ENCODE measurements around the gene FGF14. TPM values are rescaled to one million over a fixed set of nuclear protein-coding genes. Genes with fewer than 3 reads are reported as not detected.

FGF14 gene
- total and polyA plus RNA-seq, 2 of the 4 experiments (the other 2 are of a cell fraction) = under 0.01 TPM; not detected in 1

DNA sequence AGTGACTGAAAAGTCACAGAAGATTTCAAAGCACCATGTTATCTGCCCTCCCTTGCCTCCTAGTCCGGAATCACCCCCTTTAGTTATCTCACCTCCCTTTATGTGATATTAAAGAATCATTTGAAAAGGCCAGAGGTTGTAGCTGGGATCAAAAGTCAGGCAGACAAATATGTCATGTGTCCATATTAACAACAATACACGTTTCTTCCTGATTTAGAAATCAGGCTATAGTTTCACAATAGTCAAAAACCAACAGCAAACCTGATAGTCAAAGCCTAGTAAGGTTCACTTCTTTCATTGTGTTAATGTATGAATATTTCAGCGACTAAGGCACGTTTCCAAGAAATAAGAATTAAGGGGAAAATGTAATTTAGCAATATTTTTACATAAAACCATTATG lies 622.7 kb downstream of the FGF14 start:
- H3K79me1 ChIP-seq (ENCODE audit: low read depth in 1 of 2, low read length in 2 of 2) = no peaks in the 10 kb centered on the region
- ChIA-PET CTCF (no interaction called here), POLR2A (ENCODE audit: unreplicated experiment) (no interaction called here)
- dilution Hi-C loops (cut with HindIII; ENCODE audit: low sequenced_read_pairs, unreplicated experiment) = no loop called here
- BruUV-seq (replicated peaks) = no TSS peak
- no peak overlapping the region for H3K18ac ChIP-seq (ENCODE audit: low read depth, low read length)
- no peak overlapping the region for H2BK5ac ChIP-seq (ENCODE audit: low read depth, low read length, poor library complexity, severe bottlenecking)
- no peaks in the 10 kb centered on the region for H3K36me3 ChIP-seq (ENCODE audit: control insufficient read depth, insufficient read depth, low read length)
- no peaks in the 10 kb centered on the region for H3K9me3 ChIP-seq (ENCODE audit: control insufficient read depth, insufficient read depth, low read length)
- no peaks in the 10 kb centered on the region for H3K4me1 ChIP-seq (ENCODE audit: control insufficient read depth, insufficient read depth, low read length)
- no peak overlapping the region for H2AK9ac ChIP-seq (replicated peaks; ENCODE audit: low read depth, low read length, poor library complexity)
- H3K14ac ChIP-seq (replicated peaks; ENCODE audit: low read depth, low read length) = no peak overlapping the region
- H2AFZ ChIP-seq (replicated peaks; ENCODE audit: low read length, poor library complexity) = no peak overlapping the region
- H4K20me1 ChIP-seq (ENCODE audit: insufficient read depth, low read length) = no peaks in the 10 kb centered on the region
- DNase-seq (no peak), ATAC-seq (ENCODE audit: low read depth) (no peak)
- H3K9me1 ChIP-seq (ENCODE audit: insufficient read depth, low read length) = no peaks in the 10 kb centered on the region
- H3K9ac ChIP-seq (ENCODE audit: low read depth, low read length) = no peak overlapping the region
- no CpG with 5 or more reads among the region's 4 CpGs for WGBS, 2 experiments (ENCODE audit: extremely low coverage in 2 of 2, insufficient read length in 1 of 2)
- H3K23ac ChIP-seq (ENCODE audit: low read depth, low read length) = no peak overlapping the region
- intact Hi-C loops (cut with micrococcal nuclease) = no loop called here
- H4K91ac ChIP-seq (ENCODE audit: insufficient read depth, low read depth, low read length) = no peak overlapping the region
- H4K5ac ChIP-seq (ENCODE audit: low read depth, low read length) = no peak overlapping the region
- H3K4me2 ChIP-seq (ENCODE audit: low read depth, low read length) = no peak overlapping the region
- no peak overlapping the region for H3K27ac ChIP-seq (ENCODE audit: insufficient read depth, low read length)
- no peak overlapping the region for H4K8ac ChIP-seq (ENCODE audit: low read depth in 2 of 2, low read length in 2 of 2)
- TF ChIP-seq RCOR1 (IDR thresholded peaks at IDR 0.05; ENCODE audit: insufficient replicate concordance, low read length) (no peak), RAD21 (IDR thresholded peaks at IDR 0.05; ENCODE audit: low read length) (no peak), NFE2L2 (IDR thresholded peaks at IDR 0.05; ENCODE audit: low read depth, low read length) (no peak), FOS (IDR thresholded peaks at IDR 0.05; ENCODE audit: low read depth, low read length) (no peak), MAZ (IDR thresholded peaks at IDR 0.05; ENCODE audit: borderline replicate concordance, low read depth, low read length) (no peak), RFX5 (IDR thresholded peaks at IDR 0.05; ENCODE audit: low read depth, low read length) (no peak), MXI1 (IDR thresholded peaks at IDR 0.05; ENCODE audit: borderline replicate concordance, low read depth, low read length) (no peak), CTCF (conservative IDR thresholded peaks at IDR 0.05; ENCODE audit: low read depth, low read length) (no peak), SMC3 (IDR thresholded peaks at IDR 0.05; ENCODE audit: low read depth, low read length) (no peak), BHLHE40 (IDR thresholded peaks at IDR 0.05; ENCODE audit: low read depth, low read length) (no peak), CHD1 (IDR thresholded peaks at IDR 0.05; ENCODE audit: low read depth, low read length) (no peak), USF2 (IDR thresholded peaks at IDR 0.05; ENCODE audit: low read depth, low read length) (no peak), POLR2A (IDR thresholded peaks at IDR 0.05; ENCODE audit: low read depth, low read length) (no peak)
- TF ChIP-seq, protein P1, sequence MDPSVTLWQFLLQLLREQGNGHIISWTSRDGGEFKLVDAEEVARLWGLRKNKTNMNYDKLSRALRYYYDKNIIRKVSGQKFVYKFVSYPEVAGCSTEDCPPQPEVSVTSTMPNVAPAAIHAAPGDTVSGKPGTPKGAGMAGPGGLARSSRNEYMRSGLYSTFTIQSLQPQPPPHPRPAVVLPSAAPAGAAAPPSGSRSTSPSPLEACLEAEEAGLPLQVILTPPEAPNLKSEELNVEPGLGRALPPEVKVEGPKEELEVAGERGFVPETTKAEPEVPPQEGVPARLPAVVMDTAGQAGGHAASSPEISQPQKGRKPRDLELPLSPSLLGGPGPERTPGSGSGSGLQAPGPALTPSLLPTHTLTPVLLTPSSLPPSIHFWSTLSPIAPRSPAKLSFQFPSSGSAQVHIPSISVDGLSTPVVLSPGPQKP (IDR thresholded peaks at IDR 0.05; ENCODE audit: borderline replicate concordance, low read depth, low read length) = no peak
- H2AK5ac ChIP-seq (ENCODE audit: low read depth, low read length) = no peak overlapping the region
- H3K4me3 ChIP-seq (ENCODE audit: insufficient read depth, low read depth, low read length) = no peak overlapping the region
- H2BK15ac ChIP-seq (ENCODE audit: low read depth, low read length) = no peak overlapping the region
- in situ Hi-C loops (cut with MboI; ENCODE audit: low sequenced_read_pairs) = no loop called here
- H2BK120ac ChIP-seq (ENCODE audit: low read depth, low read length) = no peak overlapping the region
- no peak overlapping the region for H3K56ac ChIP-seq (ENCODE audit: extremely low read depth, insufficient read depth, low read length)
- H3K4ac ChIP-seq (ENCODE audit: low read depth, low read length) = no peak overlapping the region
- no peak overlapping the region for H2BK20ac ChIP-seq (ENCODE audit: low read depth, low read length)
- peaks cover 1% of the 10 kb centered on the region; the same call in 1 of the 2 replicates for H3K27me3 ChIP-seq (ENCODE audit: control insufficient read depth, insufficient read depth, low read length)

Data from IMR-90 (cell line).